ENCODE data around the gene VEGFD. TPM values are rescaled to one million over a fixed set of nuclear protein-coding genes. Genes with fewer than 3 reads are reported as not detected.
"Not testable (repeated sequence)": the region's sequence is repeated elsewhere in the genome, so short reads cannot be mapped to it uniquely, and the experiment has no call there.

Gene VEGFD
- polyA plus RNA-seq, 1 experiment, result 0.43 TPM

DNA sequence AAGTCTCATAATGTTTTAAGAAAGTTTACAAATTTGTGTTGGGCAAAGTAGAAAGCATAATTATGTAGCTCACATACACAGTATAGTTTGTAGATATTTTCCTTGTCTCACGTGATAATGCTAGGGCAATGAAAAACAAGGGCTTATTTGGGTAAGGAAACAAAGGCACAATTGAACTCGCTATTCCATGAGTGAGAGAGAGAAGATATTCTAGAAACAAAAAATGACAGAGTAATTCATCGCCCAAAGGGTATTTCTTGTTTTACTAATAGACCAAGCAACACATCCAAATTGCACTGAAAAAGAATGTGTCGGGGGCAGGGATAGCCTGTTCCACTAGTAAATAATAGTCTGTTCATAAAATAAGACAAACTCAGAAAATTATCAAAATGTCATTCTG is 65.1 kb downstream of the VEGFD start:
- Histone ChIP-seq H3K27ac (ENCODE audit: low read depth, low read length) (no peak overlapping the region), H3K9me3 (ENCODE audit: control insufficient read depth, insufficient read depth, low read length) (no peaks in the 10 kb centered on the region), H3K27me3 (ENCODE audit: control insufficient read depth, insufficient read depth, low read length) (no peaks in the 10 kb centered on the region), H3K4me3 (ENCODE audit: low read depth, low read length) (no peak overlapping the region)
- ChIA-PET CTCF (no interaction called here), POLR2A (no interaction called here)
- DNase-seq (ENCODE audit: low read depth, low spot score), result no peak
- TF ChIP-seq CTCF (IDR thresholded peaks at IDR 0.05; ENCODE audit: low read depth, low read length), result no peak

DNA sequence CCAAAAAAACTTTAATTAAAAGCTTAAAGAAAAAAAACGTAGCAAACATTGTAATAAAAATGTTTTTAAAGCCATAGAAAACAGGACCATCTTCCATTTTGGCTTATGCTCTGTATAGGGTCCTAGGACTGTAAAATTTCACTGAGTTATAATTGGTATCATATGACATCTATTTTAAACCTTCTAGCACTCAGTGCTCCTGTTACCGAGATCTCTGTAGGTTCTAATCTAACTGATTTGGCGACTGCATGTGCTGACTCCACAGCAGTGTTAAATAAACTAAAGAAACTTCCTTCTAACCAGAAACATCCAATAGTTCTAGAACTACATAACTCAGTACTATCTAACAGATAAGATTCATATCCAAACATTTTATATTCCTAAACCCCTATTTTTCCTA is 68.7 kb downstream of the VEGFD start, which contains the start of gene ASB11:
Gene ASB11 (minus strand): TSS at position 132 of the 400 bp plus-strand sequence. CDS start 35 bp downstream, at position 97.
- no peak for TF ChIP-seq CTCF (IDR thresholded peaks at IDR 0.05; ENCODE audit: low read depth, low read length)
- no peaks in the 10 kb centered on the region for H3K27me3 ChIP-seq (ENCODE audit: control insufficient read depth, insufficient read depth, low read length)
- H3K4me3 ChIP-seq (ENCODE audit: low read depth, low read length), result no peak within 1 kb of the TSS
- no peaks in the 10 kb centered on the region for H3K9me3 ChIP-seq (ENCODE audit: control insufficient read depth, insufficient read depth, low read length)
- no peak within 1 kb of the TSS for H3K27ac ChIP-seq (ENCODE audit: low read depth, low read length)
- CTCF ChIA-PET, result no interaction called here
- DNase-seq (ENCODE audit: low read depth, low spot score), result no peak
- POLR2A ChIA-PET, result no interaction called here

- DNase-seq (ENCODE audit: low read depth, low spot score), result no peak
- POLR2A ChIA-PET, result no interaction called here
- no peak overlapping the region for H3K4me3 ChIP-seq (ENCODE audit: low read depth, low read length)
Observed at GRCh38 chrX:15314472-15314871, 69.7 kb downstream of the VEGFD start.

GRCh38 chrX:15311119-15311518 is 73.1 kb downstream of the VEGFD start:
- Histone ChIP-seq H3K27me3 (ENCODE audit: control insufficient read depth, insufficient read depth, low read length) (no peaks in the 10 kb centered on the region), H3K9me3 (ENCODE audit: control insufficient read depth, insufficient read depth, low read length) (no peaks in the 10 kb centered on the region), H3K4me3 (ENCODE audit: low read depth, low read length) (no peak overlapping the region), H3K27ac (ENCODE audit: low read depth, low read length) (no peak overlapping the region)
- DNase-seq (ENCODE audit: low read depth, low spot score), result no peak
- ChIA-PET POLR2A (no interaction called here), CTCF (interaction anchor here (1.4 to 1.6 kb wide), 2 partner anchors 9 to 11 kb away, joined by 5 to 7 read pairs; no protein-coding TSS in a partner anchor)
- TF ChIP-seq CTCF (IDR thresholded peaks at IDR 0.05; ENCODE audit: low read depth, low read length), result no peak

More at GRCh38 chrX:15314472-15314871, 69.7 kb downstream of the VEGFD start:
- Histone ChIP-seq H3K27me3 (ENCODE audit: control insufficient read depth, insufficient read depth, low read length) (no peaks in the 10 kb centered on the region), H3K27ac (ENCODE audit: low read depth, low read length) (no peak overlapping the region), H3K9me3 (ENCODE audit: control insufficient read depth, insufficient read depth, low read length) (no peaks in the 10 kb centered on the region)
- CTCF ChIA-PET, result no interaction called here
- no peak for TF ChIP-seq CTCF (IDR thresholded peaks at IDR 0.05; ENCODE audit: low read depth, low read length)

GRCh38 chrX:15310117-15310516 is 74.1 kb downstream of the VEGFD start:
- POLR2A ChIA-PET, result no interaction called here
- CTCF ChIA-PET, result no interaction called here
- DNase-seq (ENCODE audit: low read depth, low spot score), result no peak
- TF ChIP-seq CTCF (IDR thresholded peaks at IDR 0.05; ENCODE audit: low read depth, low read length), result no peak
- no peaks in the 10 kb centered on the region for H3K9me3 ChIP-seq (ENCODE audit: control insufficient read depth, insufficient read depth, low read length)
- H3K4me3 ChIP-seq (ENCODE audit: low read depth, low read length), result no peak overlapping the region
- no peak overlapping the region for H3K27ac ChIP-seq (ENCODE audit: low read depth, low read length)
- H3K27me3 ChIP-seq (ENCODE audit: control insufficient read depth, insufficient read depth, low read length), result no peaks in the 10 kb centered on the region

DNA sequence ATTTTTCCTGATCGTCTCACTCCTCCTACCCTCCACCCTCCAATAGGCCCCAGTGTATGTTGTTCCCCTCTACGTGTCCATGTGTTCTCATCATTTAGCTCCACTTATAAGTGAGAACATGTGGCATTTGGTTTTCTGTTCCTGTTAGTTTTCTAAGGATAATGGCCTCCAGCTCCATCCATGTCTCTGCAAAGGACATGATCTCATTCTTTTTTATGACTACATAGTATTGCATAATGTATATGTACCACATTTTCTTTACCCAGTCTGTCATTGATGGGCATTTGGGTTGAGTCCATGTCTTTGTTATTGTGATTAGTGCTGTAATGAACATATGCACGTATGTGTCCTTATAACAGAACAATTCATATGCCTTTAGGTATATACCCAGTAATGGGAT is 78.3 kb downstream of the VEGFD start:
- DNase-seq (ENCODE audit: low read depth, low spot score); H3K9me3 ChIP-seq (ENCODE audit: control insufficient read depth, insufficient read depth, low read length); H3K27me3 ChIP-seq (ENCODE audit: control insufficient read depth, insufficient read depth, low read length); H3K4me3 ChIP-seq (ENCODE audit: low read depth, low read length); H3K27ac ChIP-seq (ENCODE audit: low read depth, low read length); CTCF ChIA-PET; POLR2A ChIA-PET: not testable (repeated sequence)
